ENCODE measurements around the gene ARMC7. TPM values are rescaled to one million over a fixed set of nuclear protein-coding genes. Genes with fewer than 3 reads are reported as not detected.
"Not testable (repeated sequence)": the region's sequence is repeated elsewhere in the genome, so short reads cannot be mapped to it uniquely, and the experiment has no call there.

ARMC7 gene
- polyA plus RNA-seq, 1 experiment, result 6.9 TPM

GRCh38 chr17:75067856-75068255 lies 41.9 kb upstream of the ARMC7 start:
- H3K36me3 ChIP-seq (ENCODE audit: control insufficient read depth, insufficient read depth, low read length), result peaks cover 16% of the 10 kb centered on the region
- H3K27me3 ChIP-seq (ENCODE audit: control insufficient read depth, insufficient read depth, low read length), result no peaks in the 10 kb centered on the region
- ChIA-PET POLR2A (no interaction called here), CTCF (interaction anchor here (0.5 to 7.9 kb wide), 8 partner anchors 8 to 171 kb away, joined by 3 to 60 read pairs (median 4); no protein-coding TSS in a partner anchor)
- no peak overlapping the region for H3K4me3 ChIP-seq (ENCODE audit: low read depth, low read length)
- no peak for TF ChIP-seq CTCF (IDR thresholded peaks at IDR 0.05; ENCODE audit: insufficient read depth, low read depth, low read length)
- no peak for DNase-seq (ENCODE audit: low read depth)

GRCh38 chr17:75068750-75069149 lies 41.0 kb upstream of the ARMC7 start:
- Histone ChIP-seq H3K36me3 (ENCODE audit: control insufficient read depth, insufficient read depth, low read length) (peaks cover 7% of the 10 kb centered on the region), H3K27me3 (ENCODE audit: control insufficient read depth, insufficient read depth, low read length) (no peaks in the 10 kb centered on the region), H3K4me3 (ENCODE audit: low read depth, low read length) (no peak overlapping the region)
- TF ChIP-seq CTCF (IDR thresholded peaks at IDR 0.05; ENCODE audit: insufficient read depth, low read depth, low read length), result no peak
- DNase-seq (ENCODE audit: low read depth), result no peak
- ChIA-PET POLR2A (no interaction called here), CTCF (interaction anchor here (0.7 to 7.9 kb wide), 10 partner anchors 9 to 170 kb away, joined by 3 to 60 read pairs (median 4); partner anchors contain the start of gene NT5C)

- Histone ChIP-seq H3K4me3 (ENCODE audit: low read depth, low read length) (no peak overlapping the region), H3K36me3 (ENCODE audit: control insufficient read depth, insufficient read depth, low read length) (peaks cover under 1% of the 10 kb centered on the region; the same call in 1 of the 2 replicates), H3K27me3 (ENCODE audit: control insufficient read depth, insufficient read depth, low read length) (no peaks in the 10 kb centered on the region)
- no peak for DNase-seq (ENCODE audit: low read depth)
- ChIA-PET POLR2A (no interaction called here), CTCF (interaction anchor here (0.5 to 7.9 kb wide), 18 partner anchors 9 to 160 kb away, joined by 3 to 60 read pairs (median 4); partner anchors contain the start of genes ARMC7, NT5C and SLC16A5)
- TF ChIP-seq CTCF (IDR thresholded peaks at IDR 0.05; ENCODE audit: insufficient read depth, low read depth, low read length), result peak; percentile 56
Observed at GRCh38 chr17:75069783-75070182, 40.0 kb upstream of the ARMC7 start.

GRCh38 chr17:75071478-75072271 lies 38.1 kb upstream of the ARMC7 start:
- H3K36me3 ChIP-seq (ENCODE audit: control insufficient read depth, insufficient read depth, low read length); POLR2A ChIA-PET; H3K4me3 ChIP-seq (ENCODE audit: low read depth, low read length); DNase-seq (ENCODE audit: low read depth); H3K27me3 ChIP-seq (ENCODE audit: control insufficient read depth, insufficient read depth, low read length): not testable (repeated sequence)
- CTCF ChIA-PET, result interaction anchor here (1.5 to 7.9 kb wide), 4 partner anchors 11 to 42 kb away, joined by 6 to 60 read pairs (median 7); no protein-coding TSS in a partner anchor

- POLR2A ChIA-PET; DNase-seq (ENCODE audit: low read depth); H3K27me3 ChIP-seq (ENCODE audit: control insufficient read depth, insufficient read depth, low read length); H3K36me3 ChIP-seq (ENCODE audit: control insufficient read depth, insufficient read depth, low read length); H3K4me3 ChIP-seq (ENCODE audit: low read depth, low read length): not testable (repeated sequence)
- CTCF ChIA-PET, result interaction anchor here (1.5 to 7.9 kb wide), 4 partner anchors 12 to 41 kb away, joined by 6 to 60 read pairs (median 6); no protein-coding TSS in a partner anchor
Observed at GRCh38 chr17:75072909-75073308, 36.9 kb upstream of the ARMC7 start.

GRCh38 chr17:75073618-75074047 lies 36.1 kb upstream of the ARMC7 start:
- DNase-seq (ENCODE audit: low read depth), result no peak
- H3K27me3 ChIP-seq (ENCODE audit: control insufficient read depth, insufficient read depth, low read length), result no peaks in the 10 kb centered on the region
- no peak overlapping the region for H3K4me3 ChIP-seq (ENCODE audit: low read depth, low read length)
- TF ChIP-seq CTCF (IDR thresholded peaks at IDR 0.05; ENCODE audit: insufficient read depth, low read depth, low read length), result no peak
- CTCF ChIA-PET, result interaction anchor here (0.6 to 7.9 kb wide), 4 partner anchors 13 to 111 kb away, joined by 3 to 60 read pairs (median 5); no protein-coding TSS in a partner anchor
- POLR2A ChIA-PET, result interaction anchor here (0.6 kb wide), 2 partner anchors 17 to 31 kb away, joined by 3 read pairs; no protein-coding TSS in a partner anchor
- no peaks in the 10 kb centered on the region for H3K36me3 ChIP-seq (ENCODE audit: control insufficient read depth, insufficient read depth, low read length)
